Eye (tissue), 1 donor: ENCODE data around the gene MAP4K2.

Source experiments
- DNase-seq: peaks from one replicate; pipeline ENCODE4 v3.0.0-alpha.2; 2015

Gene MAP4K2

GRCh38 chr11:64766881-64767280, 36.1 kb downstream of the MAP4K2 start:
- no peak for DNase-seq

- DNase-seq = no peak
These were observed 37.0 kb downstream of the MAP4K2 start for GRCh38 chr11:64765851-64766665.

DNA sequence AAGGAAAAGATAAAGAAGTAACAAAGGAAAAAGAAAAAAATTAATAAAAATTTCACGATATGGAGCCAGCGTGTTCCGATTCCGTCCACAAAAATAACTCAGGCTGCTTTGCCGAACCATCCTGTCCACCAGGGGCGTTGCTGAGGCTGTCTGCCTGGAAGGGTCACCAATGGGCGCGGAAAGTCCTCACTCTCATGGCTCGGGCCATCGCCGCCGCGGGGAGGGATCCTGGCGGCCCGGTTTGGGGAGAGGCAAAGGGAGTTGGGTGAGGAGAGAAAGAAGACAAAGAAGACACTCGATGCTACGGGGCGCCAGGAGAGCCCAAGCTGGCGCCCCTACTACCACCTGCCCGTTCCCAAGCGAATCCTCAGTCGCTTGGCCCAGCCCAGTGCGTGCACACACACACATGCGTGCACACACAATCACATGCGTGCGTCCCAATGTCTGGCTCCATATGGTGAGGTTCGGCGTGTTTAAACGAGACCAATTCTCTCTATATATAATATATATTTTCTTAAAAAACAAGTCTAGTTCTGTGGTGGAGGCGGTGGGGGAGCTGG, 37.6 kb downstream of the MAP4K2 start:
- peak; percentile 27 for DNase-seq

DNA sequence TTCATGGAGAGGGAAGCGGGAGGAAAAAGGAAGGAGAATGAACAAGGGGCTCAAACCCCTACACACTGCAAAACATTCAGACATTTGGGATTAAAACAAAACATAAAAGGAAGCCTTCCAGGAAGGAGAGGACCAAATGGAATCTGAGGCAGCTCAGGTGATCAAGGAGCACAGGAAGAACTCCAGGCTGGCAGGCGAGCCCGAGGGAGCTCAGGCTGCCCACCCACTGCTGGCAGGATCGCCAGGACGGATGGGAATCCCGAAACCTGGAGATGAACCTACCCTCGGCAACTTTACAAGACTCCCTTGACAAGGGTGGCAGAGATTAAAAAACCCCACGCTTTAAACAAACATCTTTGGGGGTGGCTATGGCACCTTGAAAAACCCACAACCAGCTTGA, 38.3 kb downstream of the MAP4K2 start:
- no peak for DNase-seq

GRCh38 chr11:64764040-64764611, 38.9 kb downstream of the MAP4K2 start:
- DNase-seq = peak; percentile 28

DNA sequence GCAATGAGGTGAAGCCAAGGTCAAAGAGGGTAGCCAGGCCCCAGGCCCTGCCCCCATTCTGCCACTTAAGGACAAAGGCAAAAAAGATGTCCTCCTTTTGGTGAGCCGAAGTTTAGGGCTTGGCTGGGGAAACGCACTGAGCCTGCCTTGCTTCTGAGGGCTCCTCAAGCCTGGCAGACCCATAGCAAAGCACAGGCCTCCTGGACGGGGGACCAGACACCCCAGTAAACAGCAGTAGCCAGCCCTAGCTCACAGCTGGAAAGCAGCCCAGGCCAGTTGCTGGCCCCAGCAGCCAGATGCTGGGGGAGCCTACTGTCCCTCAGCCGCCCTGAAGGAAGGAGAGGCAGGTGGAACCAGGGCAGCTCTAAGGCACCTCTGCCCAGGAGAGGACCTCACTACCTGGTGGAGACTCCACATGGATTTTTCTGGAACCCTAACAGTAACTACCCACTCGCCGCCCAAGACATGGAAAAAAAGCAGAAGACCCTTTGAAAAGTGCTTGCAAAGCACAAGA, 39.4 kb downstream of the MAP4K2 start:
- DNase-seq = no peak

DNA sequence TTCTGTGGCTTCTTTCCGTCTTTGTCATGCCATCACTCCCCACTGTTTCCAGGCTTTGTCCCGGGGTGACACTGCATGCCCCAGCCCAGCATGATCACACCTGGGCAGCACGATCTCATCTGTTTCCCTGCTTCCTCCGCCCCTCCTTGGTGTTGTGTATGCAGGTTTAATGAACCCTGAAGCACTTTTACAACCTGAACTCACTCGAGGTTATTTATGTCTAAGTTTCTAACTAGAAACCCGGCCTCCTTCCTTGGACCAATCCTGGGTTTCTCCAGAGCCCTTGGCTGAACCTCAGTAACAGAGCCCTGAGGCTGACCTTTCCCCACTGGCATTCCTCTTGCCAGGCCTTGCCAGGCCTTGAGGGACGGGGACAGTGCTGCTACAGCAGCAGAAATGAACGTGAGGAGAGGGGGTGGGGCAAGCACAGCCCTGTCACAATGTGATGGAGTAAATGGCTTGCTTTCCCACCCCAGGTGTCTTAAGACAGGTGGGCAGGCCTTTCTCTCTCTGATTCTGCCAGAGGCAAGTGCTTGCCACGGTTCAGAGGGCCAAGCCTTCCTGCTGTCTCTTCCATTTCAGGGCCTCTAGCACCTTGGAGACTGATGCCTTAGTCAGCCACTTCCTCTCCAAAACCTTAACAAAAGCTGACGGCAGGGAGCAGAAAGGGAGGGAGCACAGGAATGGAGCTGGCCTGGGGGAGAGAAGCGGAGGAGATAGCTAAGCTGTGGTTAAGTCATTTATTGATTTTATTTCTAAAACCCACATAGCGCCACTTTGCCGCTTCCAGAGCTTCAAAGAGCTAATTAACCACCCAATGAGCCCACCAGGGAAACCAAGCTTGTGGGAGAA, 40.1 kb downstream of the MAP4K2 start:
- peak; percentile 77 for DNase-seq

- peak; percentile 28 for DNase-seq
These were observed 40.7 kb downstream of the MAP4K2 start for GRCh38 chr11:64762277-64762673.

- DNase-seq = no peak
These were observed 42.1 kb downstream of the MAP4K2 start for GRCh38 chr11:64760759-64761420.

DNA sequence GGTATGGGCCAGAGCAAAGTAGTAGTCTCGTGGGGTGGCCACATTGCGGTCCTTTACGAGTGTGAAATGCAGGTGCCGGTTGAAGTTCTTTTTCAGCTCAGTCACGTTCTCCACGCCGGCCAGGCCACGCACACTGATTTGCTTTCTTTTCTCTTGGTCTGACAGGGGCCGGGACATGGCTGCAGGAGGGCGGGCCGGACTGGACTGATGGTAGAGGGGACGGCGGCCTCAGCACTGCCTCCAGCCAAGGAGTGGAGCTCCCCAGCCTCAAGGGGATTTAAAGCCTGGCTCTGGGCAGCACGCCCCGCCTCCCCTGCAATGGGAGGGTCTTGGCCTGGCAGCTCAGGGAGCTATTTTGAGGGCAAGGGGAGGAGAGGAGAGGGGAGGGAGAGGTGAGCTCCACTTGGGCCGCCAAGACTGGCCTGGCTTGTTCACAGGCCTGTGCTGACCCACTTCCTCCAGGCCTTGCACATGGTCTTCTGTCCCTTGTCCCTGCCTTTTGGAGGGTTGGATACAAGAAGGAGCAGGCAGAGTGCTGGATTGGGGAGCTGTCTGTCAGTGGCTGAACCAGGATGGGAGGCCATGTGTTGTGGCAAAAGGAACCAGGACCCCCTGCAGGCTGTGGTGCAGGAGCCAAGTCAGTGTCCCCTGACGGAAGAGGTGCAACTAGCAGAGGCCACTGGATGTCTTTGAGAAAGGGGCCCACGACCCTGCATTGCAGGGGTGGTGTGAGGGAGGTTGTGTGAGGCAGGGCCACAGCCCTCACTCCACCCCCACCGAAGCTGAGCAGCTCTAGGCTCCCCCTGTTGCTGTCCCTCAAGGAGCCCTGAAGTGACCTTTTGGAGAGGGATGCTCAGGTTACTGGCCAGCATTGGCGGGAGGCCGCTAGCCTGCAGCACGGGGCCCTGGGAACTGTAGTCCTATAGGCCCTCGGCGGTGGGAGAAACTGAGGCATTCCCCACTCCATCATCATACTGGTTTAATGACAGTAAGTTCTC, 43.0 kb downstream of the MAP4K2 start, which contains the start of gene PYGM:
TSS of gene PYGM (minus strand) at position 253 of the 998 bp plus-strand sequence. CDS start at position 177, 76 bp downstream.
- DNase-seq = peak; percentile 85

DNA sequence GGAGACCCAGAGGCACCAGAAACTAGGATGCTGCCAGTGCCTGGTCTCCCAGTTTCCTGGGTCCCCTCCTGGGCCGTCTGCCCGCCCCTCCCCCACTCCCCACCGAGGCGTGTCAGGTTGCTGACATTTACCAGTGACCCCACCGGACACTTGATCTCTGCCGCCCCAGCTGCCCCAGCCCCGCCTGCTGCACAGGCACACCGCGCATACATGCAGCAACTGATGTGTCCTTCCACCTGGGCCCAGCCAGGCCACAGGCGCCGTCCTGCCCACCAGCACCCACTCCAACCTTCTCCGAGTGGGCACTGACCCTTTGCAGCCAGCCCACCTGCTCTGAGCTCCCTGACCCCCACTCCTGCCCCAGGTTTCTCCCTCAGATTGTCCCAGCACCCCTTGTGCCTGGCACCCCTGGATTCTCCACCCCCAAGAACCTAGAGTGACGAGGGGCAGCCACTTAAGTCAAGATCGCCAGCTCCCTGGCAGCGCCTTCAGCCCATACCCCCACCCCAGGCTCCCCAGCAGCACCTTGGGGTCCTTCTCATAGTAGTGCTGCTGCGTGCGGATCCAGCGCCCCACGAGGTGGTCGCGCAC, 43.8 kb downstream of the MAP4K2 start:
- DNase-seq = peak; percentile 15

GRCh38 chr11:64758330-64759079, 44.5 kb downstream of the MAP4K2 start:
- DNase-seq = no peak

DNA sequence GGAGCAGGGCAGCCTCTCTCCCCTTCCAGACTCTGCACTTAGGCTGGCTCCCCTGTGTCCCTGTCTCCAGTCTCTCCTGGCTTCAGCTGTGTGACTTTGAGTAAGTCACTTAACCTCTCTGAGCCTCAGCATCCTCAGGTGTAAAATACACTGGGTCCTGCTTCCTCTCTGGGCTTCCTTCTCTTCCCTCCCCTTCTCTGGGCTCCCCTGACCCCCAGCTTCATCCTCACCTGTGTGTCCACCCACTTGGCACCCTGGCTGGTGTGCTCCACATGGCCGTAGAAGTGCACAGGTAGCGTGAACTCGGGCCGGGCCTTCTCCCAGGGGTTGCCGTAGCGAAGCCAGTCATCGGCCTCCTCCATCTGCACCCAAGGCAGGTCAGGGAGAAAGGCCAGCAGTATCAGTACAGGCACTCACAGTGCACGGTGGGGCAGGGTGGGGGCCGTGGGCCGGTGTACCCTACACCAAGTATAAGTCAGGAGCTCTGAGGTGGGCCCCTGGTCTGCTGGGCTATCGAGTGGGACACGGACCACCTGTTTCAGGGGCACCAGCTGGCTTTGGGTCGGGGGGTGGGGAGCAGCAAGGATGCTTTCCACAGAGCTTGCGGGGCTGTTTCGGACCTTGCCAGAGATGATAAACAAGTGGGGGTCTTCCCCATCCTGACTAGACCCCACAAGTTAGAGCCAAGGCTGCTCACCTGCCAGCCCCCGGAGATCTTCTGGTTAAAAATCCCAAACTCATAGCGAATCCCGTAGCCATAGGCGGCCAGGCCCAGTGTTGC, 45.3 kb downstream of the MAP4K2 start:
- no peak for DNase-seq

- no peak for DNase-seq
These were observed 47.2 kb downstream of the MAP4K2 start for GRCh38 chr11:64755681-64756361.

GRCh38 chr11:64754919-64755662, 47.9 kb downstream of the MAP4K2 start:
- no peak for DNase-seq

DNA sequence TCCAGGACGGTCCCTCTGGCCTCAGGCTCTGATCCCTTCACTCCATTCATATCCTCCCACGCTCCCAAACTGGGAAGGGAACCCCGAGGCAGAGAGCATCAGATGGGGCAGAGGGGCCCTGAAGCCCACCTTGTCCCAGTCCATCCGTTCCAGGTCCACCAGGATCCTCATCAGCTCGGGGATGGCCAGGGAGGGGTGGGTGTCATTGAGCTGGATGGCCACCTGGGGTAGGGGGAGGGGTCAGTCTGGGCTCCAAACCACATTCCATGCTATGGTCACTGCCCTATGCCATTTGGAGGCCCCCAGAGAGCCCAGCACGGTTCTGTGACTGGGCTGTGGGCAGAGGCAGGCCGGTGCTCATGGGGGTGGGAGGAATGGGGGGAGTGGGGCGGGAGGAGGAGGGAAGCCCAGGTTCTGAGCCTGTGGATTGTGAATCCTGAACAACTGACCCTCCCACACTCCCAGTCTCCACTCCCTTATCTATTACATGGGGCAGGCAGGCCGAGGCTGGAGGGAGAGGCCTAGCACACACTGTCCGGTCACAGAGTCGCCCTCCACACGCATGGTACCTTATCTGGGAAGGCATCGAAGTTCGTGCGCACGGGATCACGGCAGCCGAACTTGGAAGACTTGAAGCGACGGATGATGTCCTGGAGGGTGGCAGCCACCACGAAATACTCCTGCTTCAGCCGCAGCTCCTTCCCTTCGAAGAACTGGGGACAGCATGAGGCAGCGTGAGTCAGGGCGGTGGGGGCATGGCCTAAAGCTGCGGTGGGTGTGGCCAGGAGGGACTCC, 48.7 kb downstream of the MAP4K2 start:
- DNase-seq = no peak
